GM21381 (cell line): Measurements from ENCODE around the gene NUMB.

Experiments
- ATAC-seq: cut with Tn5 transposase; IDR thresholded peaks from one replicate; pipeline ENCODE4 v1.9.1; 2021; ENCODE audit warnings: mild to moderate bottlenecking, moderate library complexity; ENCODE audit not compliant: unreplicated experiment

The NUMB gene

GRCh38 chr14:73295198-73295796, 163.0 kb downstream of the NUMB start:
- no peak for ATAC-seq

DNA sequence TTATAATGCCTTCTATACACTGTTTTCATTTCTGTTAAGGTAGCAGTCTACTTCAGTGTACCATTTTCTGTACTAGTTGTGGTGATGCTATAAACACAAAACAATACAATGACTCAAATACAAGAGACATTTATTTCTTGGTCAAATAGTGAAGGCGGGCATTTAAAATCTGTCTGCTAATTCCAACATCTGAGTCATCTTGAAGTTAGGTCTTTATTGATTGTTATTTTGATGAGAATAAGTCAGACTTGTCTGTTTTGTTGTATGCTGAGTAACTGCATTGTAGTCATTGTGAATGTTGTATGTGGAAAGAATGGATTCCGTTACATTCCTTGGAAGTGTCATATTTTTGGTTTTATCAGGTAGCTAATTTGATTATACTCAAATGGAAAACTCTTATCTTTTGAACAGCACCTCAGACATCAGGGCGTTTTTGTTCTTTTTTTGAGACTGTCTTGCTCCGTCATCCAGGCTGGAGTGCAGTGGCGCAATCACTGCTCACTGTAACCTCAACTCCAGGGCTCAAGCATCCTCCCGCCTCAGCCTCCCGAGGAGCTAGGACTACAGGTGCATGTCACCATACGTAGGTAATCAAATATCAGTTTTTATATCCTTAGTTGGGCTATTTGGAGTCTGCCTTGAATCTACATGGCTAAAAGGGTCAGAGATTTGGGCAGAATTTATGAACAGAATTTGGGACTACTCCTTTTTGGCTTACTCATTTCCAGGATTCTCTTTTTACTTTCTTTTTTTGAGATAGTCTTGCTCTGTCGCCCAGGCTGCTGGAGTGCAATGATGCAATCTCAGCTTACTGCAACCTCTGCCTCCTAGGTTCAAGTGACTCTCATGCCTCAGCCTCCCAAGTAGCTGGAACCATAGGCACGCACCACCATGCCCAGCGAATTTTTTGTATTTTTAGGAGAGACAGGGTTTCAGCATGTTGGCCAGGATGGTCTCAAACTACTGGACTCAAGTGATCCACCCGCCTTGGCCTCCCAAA, 164.3 kb downstream of the NUMB start:
- ATAC-seq, result no peak

DNA sequence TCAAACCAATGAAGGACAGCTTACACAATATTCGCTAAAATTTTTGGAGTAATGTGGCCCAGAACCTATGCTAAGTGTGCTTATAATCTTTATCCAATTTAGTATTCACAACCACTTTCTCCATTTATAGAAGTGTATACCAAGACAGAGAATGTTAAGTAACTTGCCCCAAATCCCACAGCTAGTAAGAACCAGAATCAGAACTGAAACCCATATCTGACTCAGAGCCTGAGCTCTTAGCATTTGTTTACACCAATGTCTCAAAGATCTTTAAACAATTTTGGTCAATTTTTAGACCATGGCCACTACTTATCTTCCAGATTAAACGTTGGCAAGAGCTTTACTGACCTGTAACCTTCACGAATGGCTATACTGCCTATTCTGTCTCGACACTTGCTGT, 168.1 kb downstream of the NUMB start:
- peak; percentile 53 for ATAC-seq

- ATAC-seq, result no peak
Measured at GRCh38 chr14:73289729-73290128, 168.6 kb downstream of the NUMB start.

GRCh38 chr14:73289308-73289707, 169.0 kb downstream of the NUMB start:
- no peak for ATAC-seq

- ATAC-seq, result no peak
Measured at GRCh38 chr14:73287071-73287470, 171.3 kb downstream of the NUMB start.

- no peak for ATAC-seq
Measured at GRCh38 chr14:73286598-73286997, 171.7 kb downstream of the NUMB start.

GRCh38 chr14:73285979-73286378, 172.4 kb downstream of the NUMB start:
- no peak for ATAC-seq

DNA sequence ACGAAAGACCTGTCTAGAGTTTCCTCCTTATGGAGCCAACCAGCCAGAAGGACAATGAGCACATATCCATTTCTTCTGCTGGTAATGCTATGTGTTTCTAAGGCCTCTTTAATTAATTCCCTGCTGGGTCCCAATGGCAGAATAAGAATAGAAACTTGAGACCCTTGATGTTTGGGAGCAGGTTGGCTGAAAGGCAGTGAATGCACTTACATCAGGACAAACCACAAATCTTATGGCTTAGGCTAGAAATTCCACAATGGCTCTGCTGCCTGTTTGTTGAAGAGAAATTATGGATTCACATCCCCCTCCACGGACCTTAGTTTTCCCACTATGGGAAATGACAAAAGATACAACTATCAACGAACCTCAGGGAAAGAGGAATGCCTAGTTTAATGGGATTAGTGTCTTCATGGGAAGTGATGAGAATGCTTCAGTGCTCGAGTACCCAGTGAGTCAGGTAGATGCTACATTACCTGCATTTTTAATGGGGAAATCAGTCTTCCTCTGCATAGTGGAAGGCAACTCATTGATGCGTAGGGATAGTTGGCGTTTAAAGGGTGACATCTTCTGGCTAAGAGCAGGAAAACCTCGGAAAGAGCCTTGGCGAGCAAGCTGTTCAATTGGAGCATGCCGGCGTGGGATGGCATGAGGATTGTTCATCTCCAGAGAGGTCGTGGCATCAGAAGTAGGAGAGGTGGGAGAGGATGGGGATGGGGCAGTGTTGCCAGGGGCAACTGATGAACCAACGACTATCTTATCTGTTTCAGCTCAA, 174.6 kb downstream of the NUMB start:
- ATAC-seq, result no peak

- ATAC-seq, result no peak
Measured at GRCh38 chr14:73280903-73281302, 177.4 kb downstream of the NUMB start.

DNA sequence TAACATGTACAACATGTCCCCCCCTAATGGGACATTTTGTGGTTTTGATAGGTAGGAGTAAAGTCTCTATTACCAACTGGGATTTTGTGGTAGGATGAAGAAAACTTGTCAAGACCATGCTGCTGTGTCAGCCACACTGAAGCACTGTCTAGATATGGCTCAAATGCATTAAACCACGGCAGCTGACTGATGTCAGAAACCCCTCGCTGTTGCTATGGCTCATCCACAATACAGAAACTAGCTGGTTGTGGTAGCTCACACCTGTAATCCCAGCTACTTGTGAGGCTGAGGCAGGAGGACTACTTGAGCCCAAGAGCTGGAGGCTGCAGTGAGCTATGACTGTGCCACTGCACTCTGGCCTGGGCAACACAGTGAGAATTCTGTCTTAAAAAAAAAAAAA, 181.0 kb downstream of the NUMB start:
- no peak for ATAC-seq

GRCh38 chr14:73276836-73277235, 181.5 kb downstream of the NUMB start:
- ATAC-seq, result no peak

DNA sequence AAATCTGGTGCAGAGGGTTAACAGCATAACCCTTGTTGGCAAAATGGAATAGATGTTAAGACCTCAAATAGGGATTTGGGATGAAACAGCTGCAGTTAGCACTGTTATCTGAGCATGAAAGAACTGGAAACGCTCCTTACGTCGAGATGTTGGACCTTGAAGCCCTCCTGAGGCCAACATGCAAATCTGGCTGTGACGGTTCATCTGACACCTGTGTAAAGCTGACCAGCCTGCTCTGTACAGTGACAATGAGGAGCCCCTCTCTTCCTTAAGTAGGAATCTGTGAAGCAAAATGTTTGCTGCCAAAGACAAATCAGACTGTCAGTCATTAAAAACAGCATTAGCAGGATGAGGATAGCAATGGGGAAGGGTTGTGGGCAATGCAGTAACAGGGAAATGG, 184.5 kb downstream of the NUMB start:
- no peak for ATAC-seq

- ATAC-seq, result no peak
Measured at GRCh38 chr14:73272393-73272792, 186.0 kb downstream of the NUMB start.

GRCh38 chr14:73269729-73270531, 188.4 kb downstream of the NUMB start:
- ATAC-seq, result peak; percentile 75

GRCh38 chr14:73267474-73267873, 190.9 kb downstream of the NUMB start:
- ATAC-seq, result no peak

- no peak for ATAC-seq
Measured at GRCh38 chr14:73266317-73266716, 192.0 kb downstream of the NUMB start.

- no peak for ATAC-seq
Measured at GRCh38 chr14:73265721-73266046, 192.7 kb downstream of the NUMB start.

GRCh38 chr14:73264885-73265720, 193.2 kb downstream of the NUMB start:
- ATAC-seq, result no peak
